K562 (cell line): Measurements from ENCODE around the gene AHNAK. TPM values are rescaled to one million over a fixed set of nuclear protein-coding genes. Genes with fewer than 3 reads are reported as not detected.

ENCODE experiments used
- BHLHE40 ChIP-seq: IDR thresholded peaks from 2 replicates; pipeline ENCODE4 v1.6.1; 2011; ENCODE audit warnings: low read length, improper control_type of control experiment
- CBFB ChIP-seq: sonication (generic); formaldehyde crosslinking; IDR thresholded peaks from 2 replicates; pipeline ENCODE4 v1.4.0; 2020; ENCODE audit warnings: mild to moderate bottlenecking, missing genetic modification reagents
- CHCHD3 ChIP-seq: fragments of 250-450 bp; sonication (Bioruptor Pico); IDR thresholded peaks from 2 replicates; pipeline ENCODE4 v2.1.2; 2022; ENCODE audit warnings: mild to moderate bottlenecking
- DLX4 ChIP-seq: fragments of 250-450 bp; sonication (Bioruptor Pico); IDR thresholded peaks from 2 replicates; pipeline ENCODE4 v1.6.1; 2021; ENCODE audit warnings: mild to moderate bottlenecking
- ELF4 ChIP-seq: fragments of 450-650 bp; formaldehyde crosslinking; IDR thresholded peaks from 2 replicates; pipeline ENCODE4 v1.4.0; 2022; ENCODE audit warnings: missing genetic modification characterization
- MEF2D ChIP-seq: conservative IDR thresholded peaks from 2 replicates; pipeline ENCODE4 v1.6.1; 2016; ENCODE audit warnings: low read depth, missing genetic modification characterization, missing compliant biosample characterization
- NR2C1 ChIP-seq, 2 experiments: fragments of 450-650 bp; IDR thresholded peaks; 2 replicates each; pipeline ENCODE4 v1.6.1; 2017; ENCODE audit warnings: mild to moderate bottlenecking in 2 of 2, antibody characterized with exemption in 1 of 2, inconsistent platforms in 1 of 2, missing compliant biosample characterization in 1 of 2, missing genetic modification characterization in 1 of 2
- NR2C2 ChIP-seq, 2 experiments: fragments of 200-800 bp in 1 of 2; sonication (Bioruptor generic) in 1 of 2; sonication (generic) in 1 of 2; formaldehyde crosslinking in 1 of 2; IDR thresholded peaks; 2 replicates each; pipeline versions ENCODE4 v1.6.1 to v1.8.0; 2016 to 2022; ENCODE audit warnings: mild to moderate bottlenecking in 1 of 2, missing compliant biosample characterization in 1 of 2, missing genetic modification characterization in 1 of 2, missing genetic modification reagents in 1 of 2
- POLR3G ChIP-seq: IDR thresholded peaks from 2 replicates; pipeline ENCODE4 v1.6.1; 2011; ENCODE audit not compliant: insufficient read length, insufficient replicate concordance; ENCODE audit errors: extremely low read depth
- PYGO2 ChIP-seq: fragments of 450-650 bp; IDR thresholded peaks from 2 replicates; pipeline ENCODE4 v1.6.1; 2016; ENCODE audit warnings: mild to moderate bottlenecking, missing genetic modification characterization, moderate library complexity, missing compliant biosample characterization
- RFX7 ChIP-seq: fragments of 250-450 bp; sonication (Bioruptor Pico); IDR thresholded peaks from 2 replicates; pipeline ENCODE4 v1.5.1; 2021; ENCODE audit warnings: mild to moderate bottlenecking
- RUNX1 ChIP-seq: sonication (generic); IDR thresholded peaks from 2 replicates; pipeline ENCODE4 v1.6.1; 2016; ENCODE audit warnings: antibody characterized with exemption, low read depth
- TEAD2 ChIP-seq: fragments of 450-650 bp; IDR thresholded peaks from 2 replicates; pipeline ENCODE4 v1.6.1; 2016; ENCODE audit warnings: missing genetic modification characterization, control low read depth, missing compliant biosample characterization
- XRCC3 ChIP-seq: fragments of 450-650 bp; IDR thresholded peaks from 2 replicates; pipeline ENCODE4 v1.6.1; 2017; ENCODE audit warnings: mild to moderate bottlenecking, moderate library complexity
- ZBTB17 ChIP-seq: fragments of 450-650 bp; formaldehyde crosslinking; IDR thresholded peaks from 2 replicates; pipeline ENCODE4 v1.4.0; 2020; ENCODE audit warnings: mild to moderate bottlenecking
- ZFP36 ChIP-seq: fragments of 150-350 bp; IDR thresholded peaks from 2 replicates; pipeline ENCODE4 v1.6.1; 2018; ENCODE audit warnings: low read length, low read depth; ENCODE audit not compliant: partially characterized antibody
- ZNF239 ChIP-seq: fragments of 250-450 bp; sonication (Bioruptor Pico); IDR thresholded peaks from 2 replicates; pipeline ENCODE4 v1.4.0; 2020; ENCODE audit warnings: mild to moderate bottlenecking
- ZNF507 ChIP-seq: conservative IDR thresholded peaks from 2 replicates; pipeline ENCODE4 v1.6.1; 2017; ENCODE audit warnings: missing genetic modification characterization, missing compliant biosample characterization
- ZNF76 ChIP-seq: fragments of 250-450 bp; sonication (Bioruptor Pico); IDR thresholded peaks from 2 replicates; pipeline ENCODE4 v1.4.0; 2020; ENCODE audit warnings: mild to moderate bottlenecking, moderate library complexity, borderline replicate concordance
- polyA plus RNA-seq, 8 experiments: library from polyadenylated mRNA; depleted of rRNA in 4 of 8; stranded (reverse) in 5 of 8; unstranded in 3 of 8; fragments of >200 nt; fragmentation: Nextera tagmentation in 2 of 8; fragmentation: Illumina TruSeq in 1 of 8; extraction: Ambion mirVana in 2 of 8; extraction: Trizol in 1 of 8; gene quantifications; 2 replicates each; pipeline versions ENCODE4 v1.2.1 to v1.2.3, GENCODE V29; 2011 to 2014; ENCODE audit warnings: inconsistent platforms in 1 of 8, missing spikeins in 1 of 8
- total RNA-seq, 7 experiments: library from RNA; depleted of rRNA in 6 of 7; stranded (reverse); fragments of >200 nt in 6 of 7; fragmentation: Illumina TruSeq in 2 of 7; extraction: Trizol in 2 of 7; gene quantifications; 2 replicates each; pipeline versions ENCODE4 v1.2.1 to v1.2.3, GENCODE V29; 2011 to 2021; ENCODE audit warnings: low replicate concordance in 1 of 7
- TF ChIP-seq, protein P1 (sequence below): fragments of 450-650 bp; IDR thresholded peaks from 2 replicates; pipeline ENCODE4 v1.6.1; 2017; ENCODE audit warnings: antibody characterized with exemption, mild to moderate bottlenecking
- TF ChIP-seq, protein P2 (sequence below), 2 experiments: IDR thresholded peaks in 1 of 2; conservative IDR thresholded peaks in 1 of 2; 2 replicates each; pipeline ENCODE4 v1.6.1; 2016; ENCODE audit warnings: low read depth in 2 of 2, mild to moderate bottlenecking in 1 of 2, missing compliant biosample characterization in 1 of 2, missing genetic modification characterization in 1 of 2, moderate library complexity in 1 of 2

The AHNAK gene
- total and polyA plus RNA-seq, 9 of the 15 experiments (the other 6 are each of a cell fraction or from before 2014, with no cell fraction given) = 1.5 to 89.7 (median 45.0) TPM

- TF ChIP-seq ZFP36 (no peak), CHCHD3 (CRISPR knock-in tag) (no peak), ZBTB17 (CRISPR knock-in tag) (peak; percentile 77), ZNF239 (CRISPR knock-in tag) (peak; percentile 67; the same call in 1 of the 2 replicates), NR2C2 (CRISPR knock-in tag; IDR thresholded peaks at IDR 0.05) (no peak), NR2C2 (tag; IDR thresholded peaks at IDR 0.05) (no peak), MEF2D (tag) (peak; percentile 85; the same call in 1 of the 2 replicates), PYGO2 (tag) (0 out of 2 replicates have a peak, but pooled peaks have one; percentile 29), POLR3G (no peak), RUNX1 (no peak), NR2C1 (IDR thresholded peaks at IDR 0.05) (no peak), NR2C1 (tag; IDR thresholded peaks at IDR 0.05) (peak; percentile 63), ELF4 (no peak), TEAD2 (0 out of 2 replicates have a peak, but pooled peaks have one; percentile 22), XRCC3 (no peak), BHLHE40 (no peak), ZNF507 (tag) (no peak), ZNF76 (CRISPR knock-in tag) (peak; percentile 91; the same call in 1 of the 2 replicates), RFX7 (CRISPR knock-in tag) (no peak), DLX4 (CRISPR knock-in tag) (no peak), CBFB (CRISPR knock-in tag) (no peak)
- TF ChIP-seq, protein P1, sequence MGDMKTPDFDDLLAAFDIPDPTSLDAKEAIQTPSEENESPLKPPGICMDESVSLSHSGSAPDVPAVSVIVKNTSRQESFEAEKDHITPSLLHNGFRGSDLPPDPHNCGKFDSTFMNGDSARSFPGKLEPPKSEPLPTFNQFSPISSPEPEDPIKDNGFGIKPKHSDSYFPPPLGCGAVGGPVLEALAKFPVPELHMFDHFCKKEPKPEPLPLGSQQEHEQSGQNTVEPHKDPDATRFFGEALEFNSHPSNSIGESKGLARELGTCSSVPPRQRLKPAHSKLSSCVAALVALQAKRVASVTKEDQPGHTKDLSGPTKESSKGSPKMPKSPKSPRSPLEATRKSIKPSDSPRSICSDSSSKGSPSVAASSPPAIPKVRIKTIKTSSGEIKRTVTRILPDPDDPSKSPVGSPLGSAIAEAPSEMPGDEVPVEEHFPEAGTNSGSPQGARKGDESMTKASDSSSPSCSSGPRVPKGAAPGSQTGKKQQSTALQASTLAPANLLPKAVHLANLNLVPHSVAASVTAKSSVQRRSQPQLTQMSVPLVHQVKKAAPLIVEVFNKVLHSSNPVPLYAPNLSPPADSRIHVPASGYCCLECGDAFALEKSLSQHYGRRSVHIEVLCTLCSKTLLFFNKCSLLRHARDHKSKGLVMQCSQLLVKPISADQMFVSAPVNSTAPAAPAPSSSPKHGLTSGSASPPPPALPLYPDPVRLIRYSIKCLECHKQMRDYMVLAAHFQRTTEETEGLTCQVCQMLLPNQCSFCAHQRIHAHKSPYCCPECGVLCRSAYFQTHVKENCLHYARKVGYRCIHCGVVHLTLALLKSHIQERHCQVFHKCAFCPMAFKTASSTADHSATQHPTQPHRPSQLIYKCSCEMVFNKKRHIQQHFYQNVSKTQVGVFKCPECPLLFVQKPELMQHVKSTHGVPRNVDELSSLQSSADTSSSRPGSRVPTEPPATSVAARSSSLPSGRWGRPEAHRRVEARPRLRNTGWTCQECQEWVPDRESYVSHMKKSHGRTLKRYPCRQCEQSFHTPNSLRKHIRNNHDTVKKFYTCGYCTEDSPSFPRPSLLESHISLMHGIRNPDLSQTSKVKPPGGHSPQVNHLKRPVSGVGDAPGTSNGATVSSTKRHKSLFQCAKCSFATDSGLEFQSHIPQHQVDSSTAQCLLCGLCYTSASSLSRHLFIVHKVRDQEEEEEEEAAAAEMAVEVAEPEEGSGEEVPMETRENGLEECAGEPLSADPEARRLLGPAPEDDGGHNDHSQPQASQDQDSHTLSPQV = peak; percentile 51; the same call in 1 of the 2 replicates
- TF ChIP-seq, protein P2, sequence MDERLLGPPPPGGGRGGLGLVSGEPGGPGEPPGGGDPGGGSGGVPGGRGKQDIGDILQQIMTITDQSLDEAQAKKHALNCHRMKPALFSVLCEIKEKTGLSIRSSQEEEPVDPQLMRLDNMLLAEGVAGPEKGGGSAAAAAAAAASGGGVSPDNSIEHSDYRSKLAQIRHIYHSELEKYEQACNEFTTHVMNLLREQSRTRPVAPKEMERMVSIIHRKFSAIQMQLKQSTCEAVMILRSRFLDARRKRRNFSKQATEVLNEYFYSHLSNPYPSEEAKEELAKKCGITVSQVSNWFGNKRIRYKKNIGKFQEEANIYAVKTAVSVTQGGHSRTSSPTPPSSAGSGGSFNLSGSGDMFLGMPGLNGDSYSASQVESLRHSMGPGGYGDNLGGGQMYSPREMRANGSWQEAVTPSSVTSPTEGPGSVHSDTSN (CRISPR knock-in tag; IDR thresholded peaks at IDR 0.05; ENCODE audit: low read depth) = no peak
- TF ChIP-seq, protein P2 (tag; conservative IDR thresholded peaks at IDR 0.05; ENCODE audit: low read depth) = no peak
These were observed 117.6 kb downstream of the AHNAK start (continued) for GRCh38 chr11:62428871-62429560.
